ENCODE data around the gene SPI1. TPM values are rescaled to one million over a fixed set of nuclear protein-coding genes. Genes with fewer than 3 reads are reported as not detected.

The SPI1 gene
- total RNA-seq (2022) = not detected in 2 replicates
- not detected for Bru-seq, nascent RNA
- BruChase-seq, experiment 1, labeled RNA remaining after a 2-hour chase = not detected
- BruChase-seq, experiment 2, labeled RNA remaining after a 6-hour chase = not detected
- long read RNA-seq = 0 reads

DNA sequence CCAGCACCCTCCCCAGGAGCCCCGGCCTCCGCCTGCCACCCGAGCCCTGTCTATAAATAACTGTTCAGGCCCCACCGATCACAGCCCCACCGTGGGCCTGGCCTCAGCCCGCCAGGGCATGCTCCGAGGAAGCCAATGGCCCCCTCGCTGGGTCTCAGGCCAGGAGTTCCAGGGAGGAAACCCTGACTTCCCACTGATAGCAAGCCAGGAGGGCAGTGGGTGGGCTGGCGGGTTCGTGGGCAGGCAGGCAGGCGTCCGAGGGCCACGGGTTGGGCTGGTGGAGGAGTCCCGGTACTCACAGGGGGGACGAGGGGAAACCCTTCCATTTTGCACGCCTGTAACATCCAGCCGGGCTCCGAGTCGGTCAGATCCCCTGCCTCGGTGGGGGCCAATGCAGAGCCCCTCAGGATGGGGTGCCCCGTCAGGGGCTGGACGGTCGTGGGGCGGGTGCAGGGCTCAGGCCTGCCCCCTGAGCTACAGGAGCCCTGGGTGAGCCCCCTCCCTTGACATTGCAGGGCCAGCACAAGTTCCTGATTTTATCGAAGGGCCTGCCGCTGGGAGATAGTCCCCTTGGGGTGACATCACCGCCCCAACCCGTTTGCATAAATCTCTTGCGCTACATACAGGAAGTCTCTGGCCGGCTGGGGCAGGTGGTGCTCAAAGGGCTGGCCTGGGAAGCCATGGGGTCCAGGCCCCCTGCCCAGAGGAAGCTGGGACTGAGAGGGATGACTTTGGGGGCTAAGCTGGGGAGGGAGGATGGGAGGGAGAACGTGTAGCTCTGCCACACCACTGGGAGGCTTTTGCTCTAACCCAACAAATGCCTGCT lies at the start of gene SPI1:
TSS of gene SPI1 (minus strand) at position 538 of the 826 bp plus-strand sequence. CDS start at position 344, 194 bp downstream.
- H3K4me3 ChIP-seq (ENCODE audit: low read depth, low read length) = no peak within 1 kb of the TSS
- ChIA-PET CTCF (no interaction called here), POLR2A (no interaction called here)
- no peak for DNase-seq
- Mint-ChIP-seq H3K9me3 (ENCODE audit: unreplicated experiment) (no peaks in the 10 kb centered on the region), H3K4me3 (ENCODE audit: unreplicated experiment) (no peak within 1 kb of the TSS), H3K36me3 (ENCODE audit: insufficient read depth, unreplicated experiment) (no peaks in the 10 kb centered on the region), H3K27ac (ENCODE audit: unreplicated experiment) (no peak within 1 kb of the TSS), H3K4me1 (ENCODE audit: low read depth, unreplicated experiment) (no peaks in the 10 kb centered on the region), H3K27me3 (ENCODE audit: insufficient read depth, unreplicated experiment) (no peaks in the 10 kb centered on the region)
- no peaks in the 10 kb centered on the region for H3K27me3 ChIP-seq (replicated peaks; ENCODE audit: control insufficient read depth, insufficient read depth, low read length)
- intact Hi-C loops (cut with micrococcal nuclease; ENCODE audit: unreplicated experiment) = loop anchor here (10.0 kb wide), 1 partner anchor 477 kb away; no protein-coding TSS in a partner anchor
- H3K9me3 ChIP-seq = no peaks in the 10 kb centered on the region
- no peaks in the 10 kb centered on the region for H3K36me3 ChIP-seq (ENCODE audit: control insufficient read depth, insufficient read depth, low read length)
- TF ChIP-seq CTCF (IDR thresholded peaks at IDR 0.05; ENCODE audit: insufficient read depth in 1 of 2, low read depth in 1 of 2, low read length in 1 of 2, severe bottlenecking in 1 of 2, unreplicated experiment in 1 of 2) = no peak
- peaks cover 4% of the 10 kb centered on the region; the same call in 1 of the 2 replicates for H3K4me1 ChIP-seq
- BruUV-seq (replicated peaks) = no TSS peak

DNA sequence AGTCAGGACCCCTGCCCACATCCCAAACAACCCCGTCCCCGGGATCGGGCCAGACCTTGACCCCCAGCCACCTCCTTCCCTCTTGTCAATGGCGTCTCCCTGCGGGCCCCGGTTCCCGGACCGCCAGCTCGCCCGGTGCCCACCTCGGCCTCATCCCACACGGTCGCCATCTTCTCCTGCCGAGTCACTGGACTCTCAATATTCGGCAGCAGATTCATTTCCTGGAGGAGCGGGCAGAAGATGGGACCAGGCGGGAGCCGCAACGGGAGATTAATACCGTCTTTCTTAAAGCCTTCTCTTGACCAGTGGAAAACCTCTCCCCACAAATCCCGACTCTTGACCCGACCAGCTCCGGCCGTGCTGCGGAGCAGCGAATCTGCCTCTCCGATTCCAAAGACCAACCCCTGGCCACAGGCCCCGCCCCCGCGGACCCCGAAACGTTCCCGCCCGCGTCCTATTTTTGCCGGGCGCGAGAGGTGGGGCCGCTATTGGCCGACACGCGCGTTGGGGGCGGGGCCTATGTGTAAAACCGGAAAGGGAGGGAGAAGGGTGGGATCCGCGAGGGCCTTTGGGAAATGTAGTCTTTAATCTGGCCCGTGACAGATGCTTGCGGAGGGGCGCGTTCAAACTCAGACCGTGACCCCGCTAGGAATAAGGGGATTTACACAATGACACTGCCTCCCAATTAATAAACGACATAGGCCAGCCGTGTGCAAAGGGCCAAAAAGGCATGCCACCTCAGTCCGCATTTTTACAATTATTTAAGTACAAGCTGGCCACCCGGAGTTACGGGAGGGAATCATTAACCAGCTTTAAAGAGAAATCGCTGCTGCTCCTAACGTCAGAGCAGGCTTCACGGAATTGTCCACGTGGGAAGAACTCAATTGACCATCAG lies 48.0 kb upstream of the SPI1 start, which contains the start of gene PSMC3:
TSS of gene PSMC3 (minus strand) at position 378 of the 895 bp plus-strand sequence. CDS start at position 218, 160 bp downstream.
- peaks cover 55% of the 10 kb centered on the region for H3K36me3 Mint-ChIP-seq (ENCODE audit: insufficient read depth, unreplicated experiment)
- no TSS peak for BruUV-seq (replicated peaks)
- POLR2A ChIA-PET = interaction anchor here (0.5 to 1.6 kb wide), 10 partner anchors 8 to 1505 kb away, joined by 3 to 10 read pairs (median 3); partner anchors contain the start of gene SLC39A13

More for the DNA sequence above, 48.0 kb upstream of the SPI1 start, which contains the start of gene PSMC3:
- Mint-ChIP-seq H3K27ac (ENCODE audit: unreplicated experiment) (peak within 1 kb of the TSS; percentile 97), H3K4me3 (ENCODE audit: unreplicated experiment) (peak within 1 kb of the TSS; percentile 89), H3K4me1 (ENCODE audit: low read depth, unreplicated experiment) (peaks cover 10% of the 10 kb centered on the region), H3K27me3 (ENCODE audit: insufficient read depth, unreplicated experiment) (no peaks in the 10 kb centered on the region), H3K9me3 (ENCODE audit: unreplicated experiment) (no peaks in the 10 kb centered on the region)
- Histone ChIP-seq H3K27me3 (replicated peaks; ENCODE audit: control insufficient read depth, insufficient read depth, low read length) (no peaks in the 10 kb centered on the region), H3K36me3 (ENCODE audit: control insufficient read depth, insufficient read depth, low read length) (peaks cover 13% of the 10 kb centered on the region), H3K9me3 (no peaks in the 10 kb centered on the region), H3K4me1 (peaks cover 8% of the 10 kb centered on the region; the same call in 1 of the 2 replicates), H3K4me3 (ENCODE audit: low read depth, low read length) (peak within 1 kb of the TSS; percentile 85)
- DNase-seq = peak; percentile 98 to 99
- no peak for TF ChIP-seq CTCF (IDR thresholded peaks at IDR 0.05; ENCODE audit: insufficient read depth in 1 of 2, low read depth in 1 of 2, low read length in 1 of 2, severe bottlenecking in 1 of 2, unreplicated experiment in 1 of 2)
- CTCF ChIA-PET = interaction anchor here (0.6 to 1.5 kb wide), 6 partner anchors 14 to 212 kb away, joined by 3 to 9 read pairs (median 4); no protein-coding TSS in a partner anchor
- intact Hi-C loops (cut with micrococcal nuclease; ENCODE audit: unreplicated experiment) = loop anchor here (1.0 to 5.0 kb wide), 3 partner anchors 18 to 341 kb away; partner anchors contain the start of genes FNBP4 and SLC39A13

Data from Caco-2 (cell line).